ENCODE results near the gene KCNQ2.

GRCh38 chr20:63379296-63379695 lies 93.2 kb downstream of the KCNQ2 start:
- TF ChIP-seq CTCF (IDR thresholded peaks at IDR 0.05) (no peak), POLR2A (IDR thresholded peaks at IDR 0.05) (no peak)

Data from adrenal gland (tissue), 5 donors.